OCI-M2 (cell line): Measurements from ENCODE around the gene OR4C46.
"Not testable (repeated sequence)": the region's sequence is repeated elsewhere in the genome, so short reads cannot be mapped to it uniquely, and the experiment has no call there.

Source experiments
- DNase-seq: peaks from one replicate; lab custom pipeline; 2025; ENCODE audit not compliant: unreplicated experiment; lab: John Stamatoyannopoulos, UW

OR4C46 gene

GRCh38 chr11:54603898-54604297, at the start of gene OR4C46:
TSS of gene OR4C46 (minus strand) at chr11:54603998. CDS start at chr11:54603998, 0 bp downstream.
- DNase-seq: no peak

DNA sequence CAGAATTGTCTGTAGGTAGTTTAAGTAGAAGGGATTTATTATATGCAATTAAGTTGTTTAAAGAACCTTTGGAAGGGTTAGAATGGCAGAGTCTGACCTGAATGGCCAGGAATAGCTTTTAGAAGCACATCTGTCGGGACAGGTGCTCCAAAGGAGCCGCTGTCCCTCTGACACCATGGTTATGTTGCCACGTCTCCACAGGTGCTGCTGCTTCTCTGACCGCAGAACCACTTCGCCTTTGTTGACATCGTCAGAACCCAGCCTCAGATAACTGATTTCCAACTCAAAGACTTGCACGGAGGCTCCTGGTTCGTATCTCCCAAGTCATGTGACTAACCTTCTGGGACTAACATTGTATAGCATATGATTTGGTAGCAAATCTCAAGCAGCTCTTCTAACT, 41.8 kb upstream of the OR4C46 start:
- DNase-seq: not testable (repeated sequence)

- DNase-seq: not testable (repeated sequence)
These were observed 42.4 kb downstream of the OR4C46 start for GRCh38 chr11:54561439-54561838.

DNA sequence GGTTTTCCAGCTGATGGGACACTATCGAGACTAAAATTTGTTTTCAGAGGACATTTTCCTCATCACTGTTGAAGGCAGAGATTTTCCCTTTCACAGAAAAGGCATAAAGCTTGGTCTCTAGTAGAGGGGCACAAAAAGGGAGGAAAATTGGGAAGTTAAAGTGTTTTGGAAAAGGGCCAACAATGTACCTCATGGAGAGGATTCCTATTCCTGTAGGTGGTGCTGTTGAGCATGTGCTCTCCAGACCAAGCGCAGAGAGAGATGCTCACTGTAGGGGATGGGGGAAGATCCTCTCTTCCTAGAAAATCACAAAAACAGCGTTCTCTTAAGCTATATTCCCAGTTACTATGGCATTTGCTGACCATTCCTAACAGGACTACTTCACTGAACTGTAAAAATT, 44.9 kb downstream of the OR4C46 start:
- no peak for DNase-seq

- no peak for DNase-seq
These were observed 45.4 kb downstream of the OR4C46 start for GRCh38 chr11:54558407-54558806.
